ENCODE measurements around the gene INTS2.

The INTS2 gene

GRCh38 chr17:61849674-61850073 is 78.1 kb downstream of the INTS2 start:
- Histone ChIP-seq H3K4me3 (no peak overlapping the region), H3K9me3 (ENCODE audit: low read depth, low read length) (no peaks in the 10 kb centered on the region), H3K27ac (no peak overlapping the region), H3K9ac (ENCODE audit: insufficient read length) (no peak overlapping the region), H3K36me3 (ENCODE audit: insufficient read depth, low read length) (peaks cover 67% of the 10 kb centered on the region)
- no peak for TF ChIP-seq FOXP2 (optimal IDR thresholded peaks at IDR 0.05; ENCODE audit: control extremely low read depth, extremely low read length, insufficient read depth)
- TF ChIP-seq POLR2AphosphoS5 (IDR thresholded peaks at IDR 0.05; ENCODE audit: borderline replicate concordance, low read depth, low read length) = no peak
- no peak for TF ChIP-seq EZH2 (IDR thresholded peaks at IDR 0.05)
- DNase-seq (ENCODE audit: low read depth, low spot score) = no peak

- Histone ChIP-seq H3K36me3 (ENCODE audit: insufficient read depth, low read length) (peaks cover 72% of the 10 kb centered on the region), H3K4me3 (no peak overlapping the region)
Measured at GRCh38 chr17:61848896-61849295, 78.9 kb downstream of the INTS2 start.

GRCh38 chr17:61848247-61848646 is 79.5 kb downstream of the INTS2 start:
- Histone ChIP-seq H3K36me3 (ENCODE audit: insufficient read depth, low read length) (peaks cover 70% of the 10 kb centered on the region), H3K4me3 (no peak overlapping the region), H3K9me3 (ENCODE audit: low read depth, low read length) (no peaks in the 10 kb centered on the region), H3K27ac (no peak overlapping the region), H3K9ac (ENCODE audit: insufficient read length) (no peak overlapping the region)
- DNase-seq (ENCODE audit: low read depth, low spot score) = no peak
- TF ChIP-seq EZH2 (IDR thresholded peaks at IDR 0.05) = no peak
- no peak for TF ChIP-seq FOXP2 (optimal IDR thresholded peaks at IDR 0.05; ENCODE audit: control extremely low read depth, extremely low read length, insufficient read depth)
- TF ChIP-seq POLR2AphosphoS5 (IDR thresholded peaks at IDR 0.05; ENCODE audit: borderline replicate concordance, low read depth, low read length) = no peak

More at GRCh38 chr17:61848896-61849295, 78.9 kb downstream of the INTS2 start:
- TF ChIP-seq FOXP2 (optimal IDR thresholded peaks at IDR 0.05; ENCODE audit: control extremely low read depth, extremely low read length, insufficient read depth) (no peak), POLR2AphosphoS5 (IDR thresholded peaks at IDR 0.05; ENCODE audit: borderline replicate concordance, low read depth, low read length) (no peak), EZH2 (IDR thresholded peaks at IDR 0.05) (no peak)
- H3K9me3 ChIP-seq (ENCODE audit: low read depth, low read length) = no peaks in the 10 kb centered on the region
- H3K27ac ChIP-seq = no peak overlapping the region
- no peak overlapping the region for H3K9ac ChIP-seq (ENCODE audit: insufficient read length)
- no peak for DNase-seq (ENCODE audit: low read depth, low spot score)

GRCh38 chr17:61847659-61848058 is 80.1 kb downstream of the INTS2 start:
- Histone ChIP-seq H3K36me3 (ENCODE audit: insufficient read depth, low read length) (peaks cover 69% of the 10 kb centered on the region), H3K4me3 (no peak overlapping the region), H3K9me3 (ENCODE audit: low read depth, low read length) (no peaks in the 10 kb centered on the region), H3K27ac (no peak overlapping the region), H3K9ac (ENCODE audit: insufficient read length) (no peak overlapping the region)
- TF ChIP-seq POLR2AphosphoS5 (IDR thresholded peaks at IDR 0.05; ENCODE audit: borderline replicate concordance, low read depth, low read length) (no peak), EZH2 (IDR thresholded peaks at IDR 0.05) (no peak), FOXP2 (optimal IDR thresholded peaks at IDR 0.05; ENCODE audit: control extremely low read depth, extremely low read length, insufficient read depth) (no peak)
- DNase-seq (ENCODE audit: low read depth, low spot score) = no peak

GRCh38 chr17:61846761-61847375 is 80.9 kb downstream of the INTS2 start:
- Histone ChIP-seq H3K27ac (no peak overlapping the region), H3K36me3 (ENCODE audit: insufficient read depth, low read length) (peaks cover 63% of the 10 kb centered on the region), H3K9me3 (ENCODE audit: low read depth, low read length) (no peaks in the 10 kb centered on the region), H3K9ac (ENCODE audit: insufficient read length) (no peak overlapping the region), H3K4me3 (no peak overlapping the region)
- DNase-seq (ENCODE audit: low read depth, low spot score) = no peak
- TF ChIP-seq EZH2 (IDR thresholded peaks at IDR 0.05) (no peak), POLR2AphosphoS5 (IDR thresholded peaks at IDR 0.05; ENCODE audit: borderline replicate concordance, low read depth, low read length) (no peak), FOXP2 (optimal IDR thresholded peaks at IDR 0.05; ENCODE audit: control extremely low read depth, extremely low read length, insufficient read depth) (no peak)

- peaks cover 58% of the 10 kb centered on the region for H3K36me3 ChIP-seq (ENCODE audit: insufficient read depth, low read length)
Measured at GRCh38 chr17:61846088-61846487, 81.7 kb downstream of the INTS2 start.

GRCh38 chr17:61843435-61843834 is 84.3 kb downstream of the INTS2 start:
- Histone ChIP-seq H3K9me3 (ENCODE audit: low read depth, low read length) (no peaks in the 10 kb centered on the region), H3K4me3 (no peak overlapping the region), H3K9ac (ENCODE audit: insufficient read length) (no peak overlapping the region), H3K27ac (no peak overlapping the region), H3K36me3 (ENCODE audit: insufficient read depth, low read length) (peaks cover 44% of the 10 kb centered on the region)
- TF ChIP-seq POLR2AphosphoS5 (IDR thresholded peaks at IDR 0.05; ENCODE audit: borderline replicate concordance, low read depth, low read length) (no peak), EZH2 (IDR thresholded peaks at IDR 0.05) (no peak), FOXP2 (optimal IDR thresholded peaks at IDR 0.05; ENCODE audit: control extremely low read depth, extremely low read length, insufficient read depth) (no peak)
- DNase-seq (ENCODE audit: low read depth, low spot score) = no peak

More at GRCh38 chr17:61846088-61846487, 81.7 kb downstream of the INTS2 start:
- Histone ChIP-seq H3K27ac (no peak overlapping the region), H3K4me3 (no peak overlapping the region), H3K9ac (ENCODE audit: insufficient read length) (no peak overlapping the region), H3K9me3 (ENCODE audit: low read depth, low read length) (no peaks in the 10 kb centered on the region)
- TF ChIP-seq POLR2AphosphoS5 (IDR thresholded peaks at IDR 0.05; ENCODE audit: borderline replicate concordance, low read depth, low read length) (no peak), FOXP2 (optimal IDR thresholded peaks at IDR 0.05; ENCODE audit: control extremely low read depth, extremely low read length, insufficient read depth) (no peak), EZH2 (IDR thresholded peaks at IDR 0.05) (no peak)
- no peak for DNase-seq (ENCODE audit: low read depth, low spot score)

- Histone ChIP-seq H3K4me3 (no peak overlapping the region), H3K27ac (no peak overlapping the region), H3K9ac (ENCODE audit: insufficient read length) (no peak overlapping the region), H3K36me3 (ENCODE audit: insufficient read depth, low read length) (peaks cover 43% of the 10 kb centered on the region), H3K9me3 (ENCODE audit: low read depth, low read length) (no peaks in the 10 kb centered on the region)
- no peak for DNase-seq (ENCODE audit: low read depth, low spot score)
- TF ChIP-seq FOXP2 (optimal IDR thresholded peaks at IDR 0.05; ENCODE audit: control extremely low read depth, extremely low read length, insufficient read depth) (no peak), EZH2 (IDR thresholded peaks at IDR 0.05) (no peak), POLR2AphosphoS5 (IDR thresholded peaks at IDR 0.05; ENCODE audit: borderline replicate concordance, low read depth, low read length) (no peak)
Measured at GRCh38 chr17:61842899-61843298, 84.9 kb downstream of the INTS2 start.
